ENCODE results near the gene COL4A1.

The COL4A1 gene

DNA sequence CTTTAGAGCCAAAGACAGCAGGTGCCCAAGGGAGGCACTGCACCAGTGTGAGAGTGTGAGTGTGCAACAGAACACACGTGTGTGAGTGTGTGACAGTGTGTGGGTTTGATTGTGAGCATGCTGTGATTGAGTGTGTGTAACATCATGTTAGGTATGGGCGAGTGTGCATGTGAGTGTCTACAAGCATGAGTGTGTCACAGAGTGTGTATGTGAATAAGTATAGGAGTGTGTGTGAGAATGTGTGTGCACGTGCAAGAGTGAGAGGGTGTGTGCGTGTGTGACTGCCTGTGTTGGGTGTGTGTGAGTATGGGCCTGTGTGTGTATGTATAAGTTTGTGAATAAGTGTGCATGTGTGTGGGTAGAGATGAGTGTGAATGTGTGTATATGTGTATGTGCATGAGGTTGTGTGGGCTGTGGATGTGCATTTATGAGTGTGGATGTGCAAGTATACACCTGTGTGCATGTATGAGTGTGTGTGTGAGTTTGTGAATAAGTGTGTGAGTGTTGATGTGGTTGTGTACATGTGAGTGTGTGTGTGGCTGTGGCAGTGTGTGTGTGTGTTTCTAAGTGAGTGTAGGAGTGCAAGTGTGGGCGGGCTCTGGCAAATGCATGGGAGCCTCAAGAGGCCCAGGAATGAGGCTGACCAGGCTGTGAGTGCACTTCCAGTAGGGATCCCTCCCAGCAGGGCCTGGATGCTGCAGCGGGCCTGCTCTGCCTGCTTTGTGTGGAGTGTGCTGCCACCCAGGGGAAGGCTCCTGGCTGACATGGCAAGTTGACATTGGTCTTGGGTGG lies 198.4 kb downstream of the COL4A1 start:
- TF ChIP-seq, protein P1, sequence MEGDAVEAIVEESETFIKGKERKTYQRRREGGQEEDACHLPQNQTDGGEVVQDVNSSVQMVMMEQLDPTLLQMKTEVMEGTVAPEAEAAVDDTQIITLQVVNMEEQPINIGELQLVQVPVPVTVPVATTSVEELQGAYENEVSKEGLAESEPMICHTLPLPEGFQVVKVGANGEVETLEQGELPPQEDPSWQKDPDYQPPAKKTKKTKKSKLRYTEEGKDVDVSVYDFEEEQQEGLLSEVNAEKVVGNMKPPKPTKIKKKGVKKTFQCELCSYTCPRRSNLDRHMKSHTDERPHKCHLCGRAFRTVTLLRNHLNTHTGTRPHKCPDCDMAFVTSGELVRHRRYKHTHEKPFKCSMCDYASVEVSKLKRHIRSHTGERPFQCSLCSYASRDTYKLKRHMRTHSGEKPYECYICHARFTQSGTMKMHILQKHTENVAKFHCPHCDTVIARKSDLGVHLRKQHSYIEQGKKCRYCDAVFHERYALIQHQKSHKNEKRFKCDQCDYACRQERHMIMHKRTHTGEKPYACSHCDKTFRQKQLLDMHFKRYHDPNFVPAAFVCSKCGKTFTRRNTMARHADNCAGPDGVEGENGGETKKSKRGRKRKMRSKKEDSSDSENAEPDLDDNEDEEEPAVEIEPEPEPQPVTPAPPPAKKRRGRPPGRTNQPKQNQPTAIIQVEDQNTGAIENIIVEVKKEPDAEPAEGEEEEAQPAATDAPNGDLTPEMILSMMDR (conservative IDR thresholded peaks at IDR 0.05): peak; percentile 100
- H3K27ac ChIP-seq: peak overlapping the region; percentile 4; the same call in 1 of the 2 replicates

DNA sequence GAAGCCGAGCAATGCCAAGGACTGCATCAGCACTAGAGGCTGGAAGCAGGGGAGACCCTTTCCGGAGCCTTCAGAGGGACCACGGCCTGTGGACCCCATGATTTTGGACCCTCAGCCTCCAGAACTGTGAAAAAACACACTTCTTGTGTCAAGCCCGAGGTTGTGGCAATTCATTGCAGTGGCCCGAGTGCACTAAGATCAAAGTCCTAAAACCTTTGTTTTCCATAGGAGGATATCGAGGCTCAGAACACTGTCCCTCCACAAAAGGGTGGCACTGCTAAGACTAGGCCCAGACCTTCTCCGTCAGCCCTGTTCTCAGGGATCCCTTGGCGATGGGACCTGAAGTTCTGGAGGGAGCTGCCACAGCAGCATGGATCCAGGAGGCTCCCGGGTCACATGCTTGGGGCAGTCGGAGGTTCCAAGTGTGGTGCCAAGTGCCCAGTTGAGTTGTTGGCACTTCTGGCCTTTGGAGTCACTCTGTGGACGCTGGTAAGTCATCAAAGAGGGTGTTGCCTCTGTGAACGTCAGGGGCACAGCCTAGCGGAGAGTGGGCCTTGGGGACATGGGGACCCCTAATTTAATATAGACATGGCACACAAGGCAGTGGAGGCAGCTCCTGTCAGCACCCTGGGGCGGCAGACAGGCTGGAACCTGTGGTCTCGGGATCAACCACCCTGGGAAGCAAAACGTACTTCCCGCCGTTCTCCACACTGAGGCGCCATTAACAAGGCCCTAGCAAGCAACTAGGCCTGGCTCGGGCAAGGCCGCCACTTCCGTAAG lies 199.2 kb downstream of the COL4A1 start:
- H3K27ac ChIP-seq: peak overlapping the region; percentile 28; the same call in 1 of the 2 replicates
- TF ChIP-seq, protein P1 (conservative IDR thresholded peaks at IDR 0.05): no peak; the same call in 1 of the 2 replicates

DNA sequence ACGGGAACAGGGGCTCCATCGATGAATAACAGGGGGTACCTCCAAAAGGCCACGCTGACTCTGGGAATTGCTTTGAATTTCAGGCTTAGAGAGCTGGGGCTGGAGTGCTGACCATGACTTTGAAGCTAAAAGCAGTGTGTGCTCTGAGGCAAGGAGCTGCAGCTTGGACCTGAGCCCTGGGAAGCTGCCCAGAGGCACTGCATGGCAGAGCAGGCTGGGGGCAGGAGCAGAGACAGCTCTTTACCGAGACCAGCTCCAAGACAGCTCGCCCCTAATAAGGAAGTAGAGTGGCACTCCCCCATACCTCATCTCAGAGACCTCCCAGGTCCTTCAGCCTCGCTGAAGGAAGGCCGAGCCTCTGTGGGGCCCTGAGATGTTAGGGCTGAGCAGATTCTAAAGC lies 200.2 kb downstream of the COL4A1 start:
- TF ChIP-seq, protein P1 (conservative IDR thresholded peaks at IDR 0.05): peak; percentile 31; the same call in 1 of the 2 replicates
- H3K27ac ChIP-seq: peak overlapping the region; percentile 28; the same call in 1 of the 2 replicates

DNA sequence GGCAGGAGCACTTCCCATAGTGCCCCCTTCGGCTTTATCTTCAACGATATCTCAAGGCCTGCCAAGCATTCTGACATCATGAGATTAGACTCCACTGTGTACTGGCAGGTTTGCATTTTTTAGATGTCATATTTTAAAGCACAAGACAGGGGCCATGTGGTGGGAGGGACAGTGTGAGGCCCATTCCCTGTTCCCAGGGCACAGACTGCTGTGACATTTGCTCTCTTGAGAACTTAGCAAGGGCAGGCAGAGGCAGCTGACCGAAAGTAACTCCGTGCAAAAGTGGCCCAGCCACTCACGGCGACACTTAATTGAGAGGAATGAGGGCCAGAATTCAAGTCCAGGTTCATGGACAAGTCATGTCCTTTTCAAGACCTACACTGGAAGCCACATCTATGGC lies 201.8 kb downstream of the COL4A1 start:
- TF ChIP-seq, protein P1 (conservative IDR thresholded peaks at IDR 0.05): no peak; the same call in 1 of the 2 replicates
- H3K27ac ChIP-seq: no peak overlapping the region

DNA sequence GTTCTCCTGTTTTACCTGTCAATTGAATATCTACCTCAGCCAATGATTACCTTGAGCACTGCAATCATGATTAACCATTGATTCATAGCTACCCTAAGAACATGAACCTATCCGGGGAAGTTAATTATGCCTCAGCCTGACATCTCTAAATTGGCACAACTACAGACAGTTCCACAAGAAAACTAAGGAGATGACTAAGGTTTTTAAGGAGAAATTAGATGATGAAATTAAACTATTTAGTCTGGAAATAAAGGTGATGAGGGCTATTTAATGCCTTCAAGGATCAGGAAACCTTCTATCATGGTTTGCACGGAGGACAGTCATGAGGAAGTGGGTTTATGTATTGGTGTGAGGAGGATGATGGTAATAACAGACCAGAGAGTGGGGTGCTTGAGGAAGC lies 203.4 kb downstream of the COL4A1 start:
- TF ChIP-seq, protein P1 (conservative IDR thresholded peaks at IDR 0.05): no peak

DNA sequence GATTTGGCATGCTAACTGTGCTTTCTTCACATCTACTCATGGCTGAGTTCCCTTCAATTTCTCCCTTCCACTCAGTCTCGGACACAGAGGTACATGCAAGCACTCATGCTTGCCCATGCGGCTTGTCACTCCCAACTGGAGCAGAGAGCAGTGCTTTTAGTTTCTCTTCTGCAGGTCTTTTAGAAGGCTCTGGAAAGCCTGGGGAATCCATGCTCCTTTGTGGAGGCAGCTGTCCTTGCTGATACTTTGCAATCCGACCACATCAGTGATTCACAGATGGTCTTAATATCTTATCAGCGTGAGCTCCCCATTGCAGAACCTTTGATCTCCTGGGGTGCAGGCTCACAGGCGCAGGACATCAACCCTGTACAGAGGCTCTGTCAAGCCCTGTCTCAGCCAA lies 203.9 kb downstream of the COL4A1 start:
- H3K27ac ChIP-seq: no peak overlapping the region
- TF ChIP-seq, protein P1 (conservative IDR thresholded peaks at IDR 0.05): no peak

More for the DNA sequence above, 203.4 kb downstream of the COL4A1 start:
- no peak overlapping the region for H3K27ac ChIP-seq

DNA sequence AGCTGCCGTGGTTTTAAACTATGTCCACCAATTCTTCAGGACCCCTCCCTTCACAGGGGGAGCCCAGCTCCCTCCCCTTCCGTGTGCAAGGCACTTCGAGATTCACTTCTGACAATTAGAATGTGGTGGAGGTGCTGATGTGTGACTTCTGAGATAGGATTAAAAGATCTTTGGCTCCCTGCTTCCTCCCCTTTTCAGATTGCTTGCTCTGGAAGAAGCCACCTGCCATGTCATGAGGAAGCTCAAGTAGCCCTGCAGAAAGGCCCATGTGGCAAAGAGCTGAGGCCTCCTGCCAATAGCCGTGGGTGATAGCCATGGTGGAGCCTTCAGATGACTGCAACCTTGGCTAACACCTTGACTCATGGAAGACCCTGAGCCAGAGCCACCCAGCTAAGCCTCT lies 204.9 kb downstream of the COL4A1 start:
- H3K27ac ChIP-seq: no peak overlapping the region
- TF ChIP-seq, protein P1 (conservative IDR thresholded peaks at IDR 0.05): no peak

Data from VCaP (cell line).